ENCODE data around the gene CRYBG2.
A peak's percentile ranks its signal among the peaks of the same experiment; 100 is the strongest.

GRCh38 chr1:26363549-26364448 lies 9.9 kb upstream of the CRYBG2 start:
- peak; percentile 98 for TF ChIP-seq CTCF (IDR thresholded peaks at IDR 0.05; ENCODE audit: low read length)
- no peak for TF ChIP-seq EZH2phosphoT487 (IDR thresholded peaks at IDR 0.05; ENCODE audit: low read length)
- no peak for TF ChIP-seq EZH2 (optimal IDR thresholded peaks at IDR 0.05; ENCODE audit: low read depth, low read length)
